HepG2 (cell line): ENCODE measurements around the gene RASGRF1. TPM values are rescaled to one million over a fixed set of nuclear protein-coding genes. Genes with fewer than 3 reads are reported as not detected.

ENCODE experiments used
- ATAC-seq: fragments of 200-7000 bp; cut with Tn5 transposase; 3 replicates; pipeline ENCODE4 v1.9.1; 2020; ENCODE audit warnings: mild to moderate bottlenecking, moderate library complexity
- BruUV-seq: library from RNA; stranded (reverse); fragments of 400-500 nt; replicated peaks from 2 replicates; lab custom pipeline; 2021; lab: Mats Ljungman, UMichigan
- CTCF ChIA-PET: fragments of 300-600 bp; formaldehyde crosslinking; extraction: SDS; loops from one replicate; lab custom pipeline; 2021; ENCODE audit warnings: low total read pairs, inconsistent platforms, low intra/inter-chr PET ratio; lab: Yijun Ruan, JAX
- POLR2A ChIA-PET: fragments of 350-600 bp; sonication (Branson Sonifier 250); formaldehyde crosslinking; loops from one replicate; lab custom pipeline; 2020; ENCODE audit warnings: antibody characterized with exemption, inconsistent platforms; lab: Yijun Ruan, JAX
- DNase-seq: peaks from one replicate; pipeline ENCODE4 v3.0.0-alpha.2; 2015; ENCODE audit warnings: low spot score
- FAIRE-seq: peaks from 3 replicates; lab custom pipeline; 2011; peaks lifted over from hg19 to GRCh38; lab: Jason Lieb, UNC
- H2AFZ ChIP-seq: one replicate; pipeline ENCODE4 v1.6.1; 2011; ENCODE audit warnings: low read length, inconsistent platforms
- H3K27ac ChIP-seq: fragments of 300-600 bp; 3 replicates; pipeline ENCODE4 v1.8.0; 2011; ENCODE audit warnings: mixed run types, mild to moderate bottlenecking, mixed read lengths, low read length, inconsistent platforms; ENCODE audit not compliant: insufficient read depth; ENCODE audit errors: extremely low read length
- H3K27me3 ChIP-seq, 2 experiments: fragments of 200-600 bp in 1 of 2; 2 replicates in 1 of 2; 3 replicates in 1 of 2; pipeline versions ENCODE4 v1.6.0 to v1.8.0; 2011; ENCODE audit warnings: low read length in 2 of 2, mild to moderate bottlenecking in 2 of 2, moderate library complexity in 2 of 2, inconsistent platforms in 1 of 2; ENCODE audit not compliant: insufficient read depth in 2 of 2, control insufficient read depth in 1 of 2
- H3K36me3 ChIP-seq, 2 experiments: fragments of 200-600 bp in 1 of 2; replicated peaks in 1 of 2; 2 replicates in 1 of 2; 3 replicates in 1 of 2; pipeline versions ENCODE4 v1.5.1 to v1.8.0; 2011; ENCODE audit warnings: low read length in 2 of 2, inconsistent platforms in 1 of 2; ENCODE audit not compliant: insufficient read depth in 2 of 2, control insufficient read depth in 1 of 2
- H3K4me1 ChIP-seq: 2 replicates; pipeline ENCODE4 v1.5.1; 2012; ENCODE audit warnings: low read length, inconsistent platforms; ENCODE audit not compliant: insufficient read depth
- H3K4me2 ChIP-seq: 2 replicates; pipeline ENCODE4 v1.6.0; 2011; ENCODE audit warnings: low read depth, low read length, inconsistent platforms
- H3K4me3 ChIP-seq, 3 experiments: fragments of 200-600 bp in 1 of 3; sonication (generic), shearing (Covaris generic) in 1 of 3; replicated peaks in 1 of 3; 2 replicates each; pipeline ENCODE4 v1.5.1; 2011 to 2016; ENCODE audit warnings: low read length in 3 of 3, inconsistent platforms in 2 of 3, low read depth in 2 of 3, mild to moderate bottlenecking in 2 of 3, control low read depth in 1 of 3, mixed read lengths in 1 of 3; ENCODE audit not compliant: insufficient read depth in 1 of 3
- H3K79me2 ChIP-seq: one replicate; pipeline ENCODE4 v1.6.1; 2011; ENCODE audit warnings: low read length, inconsistent platforms; ENCODE audit not compliant: insufficient read depth
- H3K9ac ChIP-seq: 2 replicates; pipeline ENCODE4 v1.6.0; 2011; ENCODE audit warnings: mild to moderate bottlenecking, low read depth, low read length, inconsistent platforms; ENCODE audit not compliant: insufficient read depth
- H3K9me3 ChIP-seq: 2 replicates; pipeline ENCODE4 v1.5.1; 2012; ENCODE audit warnings: mild to moderate bottlenecking, low read length
- H4K20me1 ChIP-seq: 2 replicates; pipeline ENCODE4 v1.6.0; 2011; ENCODE audit warnings: inconsistent platforms, mild to moderate bottlenecking, low read length, moderate library complexity; ENCODE audit not compliant: insufficient read depth
- CBX5 ChIP-seq: sonication (generic); formaldehyde crosslinking; IDR thresholded peaks from 2 replicates; pipeline ENCODE4 v1.4.0; 2020; ENCODE audit warnings: missing genetic modification reagents, borderline replicate concordance
- CC2D1A ChIP-seq: sonication (generic); formaldehyde crosslinking; IDR thresholded peaks from 2 replicates; pipeline ENCODE4 v1.8.1; 2023; ENCODE audit warnings: mild to moderate bottlenecking, missing genetic modification reagents
- NONO ChIP-seq, 2 experiments: fragments of 450-650 bp in 1 of 2; sonication (generic) in 1 of 2; formaldehyde crosslinking in 1 of 2; IDR thresholded peaks in 1 of 2; conservative IDR thresholded peaks in 1 of 2; 2 replicates each; pipeline versions ENCODE4 v1.6.1 to v1.8.0; 2017 to 2022; ENCODE audit warnings: mild to moderate bottlenecking in 1 of 2, missing genetic modification reagents in 1 of 2, moderate library complexity in 1 of 2
- PTBP1 ChIP-seq: fragments of 200-400 bp; formaldehyde crosslinking; IDR thresholded peaks from 2 replicates; pipeline ENCODE4 v1.6.1; 2018; ENCODE audit warnings: low read length, low read depth; ENCODE audit not compliant: poor library complexity, severe bottlenecking
- SNAPC4 ChIP-seq: sonication (generic); formaldehyde crosslinking; IDR thresholded peaks from 2 replicates; pipeline ENCODE4 v1.4.0; 2020; ENCODE audit warnings: mild to moderate bottlenecking, missing genetic modification reagents
- TBX2 ChIP-seq: sonication (generic); formaldehyde crosslinking; IDR thresholded peaks from 2 replicates; pipeline ENCODE4 v1.5.0; 2020; ENCODE audit warnings: missing genetic modification reagents, mild to moderate bottlenecking, borderline replicate concordance
- ZMAT3 ChIP-seq: sonication (generic); formaldehyde crosslinking; conservative IDR thresholded peaks from 2 replicates; pipeline ENCODE4 v1.7.0; 2021; ENCODE audit warnings: missing genetic modification reagents
- ZNF547 ChIP-seq: sonication (generic); formaldehyde crosslinking; IDR thresholded peaks from 2 replicates; pipeline ENCODE4 v1.5.1; 2020; ENCODE audit warnings: mild to moderate bottlenecking, missing genetic modification reagents
- ZNF788 ChIP-seq: sonication (generic); formaldehyde crosslinking; IDR thresholded peaks from 2 replicates; pipeline ENCODE4 v1.5.0; 2020; ENCODE audit warnings: mild to moderate bottlenecking, missing genetic modification reagents, borderline replicate concordance
- WGBS: methylation state at CpG from one replicate; pipeline ENCODE4 v1.1.6; 2017; ENCODE audit warnings: low lambda C conversion rate; 5-methylcytosine and 5-hydroxymethylcytosine counted together
- in situ Hi-C: cut with HindIII; loops from 2 replicates; pipeline ENCODE4 v1.10.0; 2017; ENCODE audit warnings: low pct_unique_long_range_greater_than_20kb; ENCODE audit not compliant: extremely low pct_ligation_motif_present
- intact Hi-C: fragments of 100-400 bp; cut with micrococcal nuclease; formaldehyde crosslinking; loops from one replicate; pipeline ENCODE4 v1.10.0; 2022; ENCODE audit not compliant: unreplicated experiment
- polyA plus RNA-seq, 8 experiments: library from polyadenylated mRNA; depleted of rRNA in 3 of 8; stranded (reverse) in 7 of 8; unstranded in 1 of 8; fragments of >200 nt; fragmentation: Illumina TruSeq in 4 of 8; extraction: Trizol in 4 of 8; gene quantifications; 2 replicates each; pipeline versions ENCODE4 v1.2.1 to v1.2.3, GENCODE V29; 2011 to 2016; ENCODE audit warnings: low read depth in 4 of 8, missing spikeins in 1 of 8, mixed read lengths in 1 of 8; ENCODE audit not compliant: insufficient read depth in 1 of 8
- total RNA-seq, 5 experiments: library from RNA; depleted of rRNA; stranded (reverse); fragments of >200 nt; fragmentation: Illumina TruSeq; extraction: Trizol; gene quantifications; 2 replicates each; pipeline ENCODE4 v1.2.3, GENCODE V29; 2016; ENCODE audit warnings: low read depth in 1 of 5
- TF ChIP-seq, protein P1 (sequence below): sonication (generic); formaldehyde crosslinking; IDR thresholded peaks from 2 replicates; pipeline ENCODE4 v1.8.0; 2022; ENCODE audit warnings: mild to moderate bottlenecking, missing genetic modification reagents, moderate library complexity
- TF ChIP-seq, protein P2 (sequence below): sonication (generic); formaldehyde crosslinking; IDR thresholded peaks from 2 replicates; pipeline ENCODE4 v1.5.0; 2020; ENCODE audit warnings: missing genetic modification reagents
- TF ChIP-seq, protein P3 (sequence below): sonication (generic); formaldehyde crosslinking; IDR thresholded peaks from 2 replicates; pipeline ENCODE4 v1.5.1; 2020; ENCODE audit warnings: mild to moderate bottlenecking, missing genetic modification reagents, moderate library complexity
- TF ChIP-seq, protein P4 (sequence below): sonication (generic); formaldehyde crosslinking; IDR thresholded peaks from 2 replicates; pipeline ENCODE4 v1.8.1; 2023; ENCODE audit warnings: mild to moderate bottlenecking, missing genetic modification reagents

The RASGRF1 gene
- total and polyA plus RNA-seq, 2 of the 13 experiments (the other 11 are each of a cell fraction or from before 2014, with no cell fraction given): 0.55 to 3.0 TPM

DNA sequence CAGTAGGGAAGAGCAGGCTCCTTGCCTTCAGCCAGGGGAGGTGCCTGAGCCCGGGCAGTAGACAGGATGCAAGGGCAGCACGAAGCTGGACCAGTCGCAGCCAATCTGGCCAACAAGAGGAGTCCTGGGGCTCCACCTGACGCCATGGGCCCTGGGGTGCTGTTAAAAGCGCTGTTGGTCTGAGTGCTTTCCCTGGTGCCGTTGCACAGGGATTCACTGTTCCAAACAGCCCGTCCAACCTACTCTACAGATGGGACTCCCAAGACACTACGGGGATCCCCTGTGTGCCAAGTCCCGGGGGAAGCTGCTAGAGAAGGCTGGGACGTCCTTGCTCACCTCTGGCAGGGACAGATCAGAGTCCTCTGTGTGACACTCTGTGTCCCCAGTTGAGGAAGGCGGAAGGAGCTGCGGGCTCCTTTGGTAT is 146.4 kb downstream of the RASGRF1 start (continued):
- TF ChIP-seq, protein P1, sequence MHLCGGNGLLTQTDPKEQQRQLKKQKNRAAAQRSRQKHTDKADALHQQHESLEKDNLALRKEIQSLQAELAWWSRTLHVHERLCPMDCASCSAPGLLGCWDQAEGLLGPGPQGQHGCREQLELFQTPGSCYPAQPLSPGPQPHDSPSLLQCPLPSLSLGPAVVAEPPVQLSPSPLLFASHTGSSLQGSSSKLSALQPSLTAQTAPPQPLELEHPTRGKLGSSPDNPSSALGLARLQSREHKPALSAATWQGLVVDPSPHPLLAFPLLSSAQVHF (CRISPR knock-in tag): 0 out of 2 replicates have a peak, but pooled peaks have one; percentile 4
- TF ChIP-seq ZNF547 (CRISPR knock-in tag) (0 out of 2 replicates have a peak, but pooled peaks have one; percentile 3), NONO (IDR thresholded peaks at IDR 0.05) (no peak), NONO (CRISPR knock-in tag; conservative IDR thresholded peaks at IDR 0.05) (0 out of 2 replicates have a peak, but pooled peaks have one; percentile 15), ZNF788 (0 out of 2 replicates have a peak, but pooled peaks have one; percentile 10), PTBP1 (peak; percentile 33)
- TF ChIP-seq, protein P2, sequence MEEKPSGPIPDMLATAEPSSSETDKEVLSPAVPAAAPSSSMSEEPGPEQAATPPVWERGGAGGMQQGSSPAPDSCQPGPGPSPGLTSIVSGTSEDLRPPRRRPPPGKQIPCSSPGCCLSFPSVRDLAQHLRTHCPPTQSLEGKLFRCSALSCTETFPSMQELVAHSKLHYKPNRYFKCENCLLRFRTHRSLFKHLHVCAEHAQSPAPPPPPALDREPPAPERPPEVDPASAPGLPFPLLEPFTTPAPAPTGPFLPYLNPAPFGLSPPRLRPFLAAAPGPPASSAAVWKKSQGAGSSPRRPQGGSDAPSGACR (CRISPR knock-in tag): 0 out of 2 replicates have a peak, but pooled peaks have one; percentile 2
- TF ChIP-seq, protein P3, sequence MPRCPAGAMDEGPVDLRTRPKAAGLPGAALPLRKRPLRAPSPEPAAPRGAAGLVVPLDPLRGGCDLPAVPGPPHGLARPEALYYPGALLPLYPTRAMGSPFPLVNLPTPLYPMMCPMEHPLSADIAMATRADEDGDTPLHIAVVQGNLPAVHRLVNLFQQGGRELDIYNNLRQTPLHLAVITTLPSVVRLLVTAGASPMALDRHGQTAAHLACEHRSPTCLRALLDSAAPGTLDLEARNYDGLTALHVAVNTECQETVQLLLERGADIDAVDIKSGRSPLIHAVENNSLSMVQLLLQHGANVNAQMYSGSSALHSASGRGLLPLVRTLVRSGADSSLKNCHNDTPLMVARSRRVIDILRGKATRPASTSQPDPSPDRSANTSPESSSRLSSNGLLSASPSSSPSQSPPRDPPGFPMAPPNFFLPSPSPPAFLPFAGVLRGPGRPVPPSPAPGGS (CRISPR knock-in tag): peak; percentile 47

GRCh38 chr15:78943692-78944091 is 146.9 kb downstream of the RASGRF1 start:
- peak; percentile 3 for ATAC-seq
- H3K9me3 ChIP-seq: no peaks in the 10 kb centered on the region

More at GRCh38 chr15:78943692-78944091, 146.9 kb downstream of the RASGRF1 start:
- Histone ChIP-seq H3K4me3 (peak overlapping the region; percentile 75 to 93 (median 92)), H3K4me2 (peak overlapping the region; percentile 96), H3K36me3 (peaks cover 0 to 2% of the 10 kb centered on the region in 2 experiments; a peak in 1 of 5 replicates), H2AFZ (no peak overlapping the region), H3K9ac (peak overlapping the region; percentile 87), H3K27me3 (no peaks in the 10 kb centered on the region; a peak in 2 of 5 replicates), H3K79me2 (peaks cover 27% of the 10 kb centered on the region), H3K4me1 (peaks cover 50% of the 10 kb centered on the region), H4K20me1 (no peaks in the 10 kb centered on the region), H3K27ac (peak overlapping the region; percentile 77)
- FAIRE-seq (no peak), DNase-seq (no peak)
- intact Hi-C loops (loop anchor here (10.0 kb wide), 1 partner anchor 51 kb away; no protein-coding TSS in a partner anchor), in situ Hi-C loops (no loop called here)
- 38% methylated on average over 1 of the region's 7 CpGs for WGBS
- CTCF ChIA-PET: no interaction called here
- TF ChIP-seq ZMAT3 (CRISPR knock-in tag): peak; percentile 58; the same call in 1 of the 2 replicates
- TF ChIP-seq, protein P4, sequence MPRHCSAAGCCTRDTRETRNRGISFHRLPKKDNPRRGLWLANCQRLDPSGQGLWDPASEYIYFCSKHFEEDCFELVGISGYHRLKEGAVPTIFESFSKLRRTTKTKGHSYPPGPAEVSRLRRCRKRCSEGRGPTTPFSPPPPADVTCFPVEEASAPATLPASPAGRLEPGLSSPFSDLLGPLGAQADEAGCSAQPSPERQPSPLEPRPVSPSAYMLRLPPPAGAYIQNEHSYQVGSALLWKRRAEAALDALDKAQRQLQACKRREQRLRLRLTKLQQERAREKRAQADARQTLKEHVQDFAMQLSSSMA: 0 out of 2 replicates have a peak, but pooled peaks have one; percentile 49
- TF ChIP-seq SNAPC4 (CRISPR knock-in tag): peak; percentile 22; the same call in 1 of the 2 replicates
- 0 out of 2 replicates have a peak, but pooled peaks have one; percentile 0 for TF ChIP-seq TBX2
- no peak for TF ChIP-seq CBX5 (CRISPR knock-in tag)
- TF ChIP-seq CC2D1A: no peak
- no TSS peak for BruUV-seq
- POLR2A ChIA-PET: interaction anchor here (0.8 to 2.6 kb wide), 8 partner anchors 13 to 82 kb away, joined by 3 to 20 read pairs (median 6); no protein-coding TSS in a partner anchor
